ENCODE data around the gene IQGAP2. TPM values are rescaled to one million over a fixed set of nuclear protein-coding genes. Genes with fewer than 3 reads are reported as not detected.

Gene IQGAP2
- total and polyA plus RNA-seq, 2 of the 8 experiments (the other 6 are each of a cell fraction or from before 2014, with no cell fraction given), result 19.7 to 66.0 TPM

- Histone ChIP-seq H3K4me2 (ENCODE audit: insufficient read depth in 1 of 2, low read depth in 2 of 2, low read length in 2 of 2) (no peak overlapping the region), H3K79me2 (ENCODE audit: control insufficient read depth in 1 of 2, insufficient read depth in 2 of 2, low read length in 2 of 2) (no peaks in the 10 kb centered on the region), H2BK20ac (ENCODE audit: low read length) (no peak overlapping the region), H3K4ac (replicated peaks; ENCODE audit: insufficient read length, low read depth, low read length) (no peak overlapping the region), H3K79me1 (ENCODE audit: low read depth, low read length) (no peaks in the 10 kb centered on the region), H3K36me3 (ENCODE audit: control insufficient read depth in 2 of 4, insufficient read depth in 4 of 4, low read length in 3 of 4) (peaks cover 0 to 3% (median 0%) of the 10 kb centered on the region in 4 experiments; a peak in 3 of 8 replicates), H3K14ac (ENCODE audit: insufficient read length) (no peak overlapping the region), H4K8ac (ENCODE audit: extremely low read depth, insufficient read depth, low read length) (no peak overlapping the region), H3K23me2 (ENCODE audit: low read depth, low read length) (no peaks in the 10 kb centered on the region), H2BK120ac (replicated peaks; ENCODE audit: low read depth, low read length) (no peak overlapping the region), H3K56ac (replicated peaks; ENCODE audit: insufficient read length, low read depth, low read length) (no peak overlapping the region), H4K20me1 (replicated peaks in 1 of 2; ENCODE audit: control insufficient read depth in 1 of 2, insufficient read depth in 2 of 2, low read length in 2 of 2) (no peaks in the 10 kb centered on the region), H2BK12ac (ENCODE audit: low read depth, low read length) (no peak overlapping the region), H4K91ac (replicated peaks; ENCODE audit: insufficient read length, low read length) (no peak overlapping the region), H2AFZ (ENCODE audit: low read length) (no peak overlapping the region), H3K18ac (ENCODE audit: extremely low read depth, low read length) (no peak overlapping the region), H3K27ac (ENCODE audit: low read depth, low read length) (no peak overlapping the region), H3K4me3 (ENCODE audit: extremely low read depth in 1 of 4, insufficient read depth in 2 of 4, low read depth in 3 of 4, low read length in 4 of 4) (no peak overlapping the region; a peak in 1 of 8 replicates), H2BK5ac (ENCODE audit: low read depth, low read length) (no peak overlapping the region), H2BK15ac (ENCODE audit: low read length) (no peak overlapping the region), H3K9me3 (ENCODE audit: insufficient read depth in 2 of 2, low read depth in 1 of 2, low read length in 1 of 2) (no peaks in the 10 kb centered on the region), H2AK5ac (ENCODE audit: low read depth, low read length) (no peak overlapping the region), H3K4me1 (replicated peaks in 1 of 4; ENCODE audit: control insufficient read depth in 3 of 4, insufficient read depth in 4 of 4, low read length in 3 of 4) (peaks cover 0 to 4% (median 2%) of the 10 kb centered on the region in 4 experiments; a peak in 3 of 7 replicates), H3K9ac (replicated peaks in 1 of 4; ENCODE audit: extremely low read depth in 1 of 4, low read depth in 3 of 4, low read length in 3 of 4) (no peak overlapping the region), H3K23ac (ENCODE audit: insufficient read length) (no peak overlapping the region), H4K5ac (ENCODE audit: insufficient read length, low read depth, low read length) (no peak overlapping the region), H3K27me3 (replicated peaks in 1 of 4; ENCODE audit: control insufficient read depth in 3 of 4, extremely low read depth in 1 of 4, insufficient read depth in 3 of 4, low read length in 3 of 4) (no peaks in the 10 kb centered on the region)
- ChIA-PET CTCF (ENCODE audit: partially characterized antibody) (interaction anchor here (0.5 to 1.8 kb wide), 7 partner anchors 8 to 221 kb away, joined by 3 to 8 read pairs (median 4); no protein-coding TSS in a partner anchor), POLR2A (ENCODE audit: partially characterized antibody) (no interaction called here)
- DNase-seq (ENCODE audit: low read depth in 1 of 2, low spot score in 2 of 2) (no peak), FAIRE-seq (peak; percentile 24)
- 84% methylated on average over 9 of the region's 9 CpGs; no CpG with 5 or more reads in 1 of the 2 experiments for WGBS, 2 experiments (ENCODE audit: extremely low coverage in 1 of 2, insufficient coverage in 1 of 2, insufficient read length in 1 of 2, insufficient replicate concordance in 2 of 2, low coverage in 1 of 2, low lambda C conversion rate in 2 of 2, missing lambda C conversion rate in 1 of 2)
- TF ChIP-seq BRCA1 (IDR thresholded peaks at IDR 0.05; ENCODE audit: low read depth, low read length) (no peak), ATF2 (IDR thresholded peaks at IDR 0.05; ENCODE audit: low read length) (no peak), POU5F1 (IDR thresholded peaks at IDR 0.05; ENCODE audit: low read depth, low read length) (no peak), NRF1 (IDR thresholded peaks at IDR 0.05; ENCODE audit: low read depth, low read length) (no peak), FOSL1 (IDR thresholded peaks at IDR 0.05; ENCODE audit: insufficient read depth, low read depth, low read length) (no peak)
Observed at GRCh38 chr5:76607353-76607871, 204.3 kb downstream of the IQGAP2 start.

All from H1 (cell line).